HL-60 (cell line): ENCODE data around the gene RENBP.

Experiments used
- DNase-seq, 2 experiments: peaks; one replicate each; pipeline ENCODE4 v3.0.0-alpha.2; 2010 to 2020; ENCODE audit warnings: low read depth in 1 of 2, low spot score in 1 of 2
- H3K27ac ChIP-seq: fragments of 250-450 bp; sonication (Bioruptor Pico); replicated peaks from 2 replicates; pipeline ENCODE4 v1.5.1; 2020; ENCODE audit warnings: mild to moderate bottlenecking, moderate library complexity
- H3K27me3 ChIP-seq: fragments of 250-450 bp; sonication (Bioruptor Pico); 2 replicates; pipeline ENCODE4 v1.5.1; 2021; ENCODE audit warnings: mild to moderate bottlenecking, moderate library complexity; ENCODE audit not compliant: insufficient read depth, poor library complexity, severe bottlenecking
- H3K4me3 ChIP-seq: replicated peaks from 2 replicates; pipeline ENCODE4 v1.5.1; 2011; ENCODE audit warnings: mild to moderate bottlenecking, control low read depth, low read length; ENCODE audit not compliant: insufficient read depth
- GABPA ChIP-seq: IDR thresholded peaks from 2 replicates; pipeline ENCODE4 v1.6.1; 2012; ENCODE audit warnings: low read depth
- POLR2AphosphoS5 ChIP-seq: IDR thresholded peaks from 2 replicates; pipeline ENCODE4 v1.6.1; 2012; ENCODE audit warnings: low read depth
- REST ChIP-seq: IDR thresholded peaks from 2 replicates; pipeline ENCODE4 v1.6.1; 2012; ENCODE audit warnings: low read depth; ENCODE audit not compliant: insufficient replicate concordance
- SPI1 ChIP-seq: IDR thresholded peaks from 2 replicates; pipeline ENCODE4 v1.6.1; 2012; ENCODE audit warnings: low read depth, mild to moderate bottlenecking, borderline replicate concordance
- TF ChIP-seq, protein P1 (sequence below): IDR thresholded peaks from one replicate; pipeline ENCODE4 v1.5.1; 2011; ENCODE audit warnings: low read length, control low read depth, inconsistent platforms; ENCODE audit not compliant: insufficient read depth

Gene RENBP

DNA sequence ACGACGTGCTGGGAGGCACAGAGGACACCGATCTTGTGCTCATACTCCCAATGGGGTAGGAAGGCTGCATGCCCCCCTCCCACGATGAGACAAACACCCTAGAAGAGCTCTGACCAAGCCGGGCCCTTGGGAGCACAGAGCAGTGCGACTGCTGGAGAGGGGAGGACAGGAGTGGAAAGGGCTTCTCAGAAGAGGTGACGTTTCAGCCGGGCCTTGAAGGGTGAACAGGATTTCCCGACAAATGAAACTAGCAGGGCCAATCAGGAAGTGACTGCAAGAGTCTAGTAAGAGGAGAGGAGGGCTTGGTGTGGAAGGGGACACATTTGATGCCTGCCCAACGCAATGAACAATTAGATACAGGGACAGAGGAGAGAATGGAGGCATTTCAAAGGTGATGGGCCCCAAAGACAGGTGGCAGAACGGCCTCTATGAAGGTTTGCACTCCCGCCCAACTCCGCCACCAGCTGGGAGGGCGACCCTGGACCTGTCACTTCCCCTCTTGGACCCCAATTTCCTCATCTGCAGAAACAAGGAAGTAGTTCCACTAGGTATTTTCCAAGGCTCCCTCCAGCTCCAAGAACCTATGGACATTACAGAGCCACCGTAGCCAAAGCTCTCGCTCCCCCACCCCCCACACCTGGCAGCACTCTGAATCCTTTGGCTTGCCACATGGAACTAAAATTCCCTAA lies 23.2 kb upstream of the RENBP start:
- peak overlapping the region; percentile 71 for H3K4me3 ChIP-seq
- H3K27me3 ChIP-seq: no peaks in the 10 kb centered on the region
- DNase-seq: peak in 1 of 2 experiments; percentile 54
- no peak for TF ChIP-seq REST
- peak; percentile 62; the same call in 1 of the 2 replicates for TF ChIP-seq SPI1
- TF ChIP-seq, protein P1, sequence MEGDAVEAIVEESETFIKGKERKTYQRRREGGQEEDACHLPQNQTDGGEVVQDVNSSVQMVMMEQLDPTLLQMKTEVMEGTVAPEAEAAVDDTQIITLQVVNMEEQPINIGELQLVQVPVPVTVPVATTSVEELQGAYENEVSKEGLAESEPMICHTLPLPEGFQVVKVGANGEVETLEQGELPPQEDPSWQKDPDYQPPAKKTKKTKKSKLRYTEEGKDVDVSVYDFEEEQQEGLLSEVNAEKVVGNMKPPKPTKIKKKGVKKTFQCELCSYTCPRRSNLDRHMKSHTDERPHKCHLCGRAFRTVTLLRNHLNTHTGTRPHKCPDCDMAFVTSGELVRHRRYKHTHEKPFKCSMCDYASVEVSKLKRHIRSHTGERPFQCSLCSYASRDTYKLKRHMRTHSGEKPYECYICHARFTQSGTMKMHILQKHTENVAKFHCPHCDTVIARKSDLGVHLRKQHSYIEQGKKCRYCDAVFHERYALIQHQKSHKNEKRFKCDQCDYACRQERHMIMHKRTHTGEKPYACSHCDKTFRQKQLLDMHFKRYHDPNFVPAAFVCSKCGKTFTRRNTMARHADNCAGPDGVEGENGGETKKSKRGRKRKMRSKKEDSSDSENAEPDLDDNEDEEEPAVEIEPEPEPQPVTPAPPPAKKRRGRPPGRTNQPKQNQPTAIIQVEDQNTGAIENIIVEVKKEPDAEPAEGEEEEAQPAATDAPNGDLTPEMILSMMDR: no peak
- no peak; the same call in 1 of the 2 replicates for TF ChIP-seq POLR2AphosphoS5
- TF ChIP-seq GABPA: no peak
- peak overlapping the region; percentile 99 for H3K27ac ChIP-seq

DNA sequence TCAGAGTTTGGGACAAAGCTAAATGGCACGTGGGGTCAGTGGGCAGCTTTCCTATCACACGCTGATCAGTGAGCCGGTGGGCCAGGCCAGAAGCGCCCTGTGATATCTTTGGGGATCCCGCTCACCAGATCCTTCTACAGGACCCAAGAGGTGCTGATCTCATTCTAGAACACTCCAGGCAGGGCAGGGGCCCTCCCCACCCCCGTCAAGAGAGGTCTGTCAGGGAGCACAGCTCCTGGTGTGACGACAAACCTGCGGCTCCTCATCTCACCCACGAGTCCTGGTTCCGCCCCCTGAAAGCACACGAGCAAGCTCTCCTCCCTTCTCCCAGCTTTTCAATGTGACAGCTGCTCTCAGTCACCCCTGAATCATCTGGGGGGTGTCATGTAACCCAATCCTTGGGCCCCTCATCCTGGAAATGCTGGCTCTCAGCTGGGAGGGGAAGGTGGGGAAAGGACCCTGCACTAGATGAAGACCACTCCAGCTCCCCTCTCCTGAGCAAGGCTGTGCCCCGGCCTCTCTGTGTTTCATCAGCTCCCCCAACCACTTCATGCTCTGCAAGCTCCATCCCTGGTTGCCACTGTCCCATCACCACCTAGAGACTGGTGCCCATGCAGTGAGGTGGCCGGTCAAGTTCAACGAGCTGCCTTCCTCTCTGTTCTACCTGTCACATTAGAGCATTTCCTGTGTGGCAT lies 22.5 kb upstream of the RENBP start:
- no peak for TF ChIP-seq POLR2AphosphoS5
- no peak for TF ChIP-seq GABPA
- TF ChIP-seq, protein P1: no peak
- no peak for TF ChIP-seq SPI1
- TF ChIP-seq REST: no peak
- Histone ChIP-seq H3K27ac (peak overlapping the region; percentile 99), H3K27me3 (no peaks in the 10 kb centered on the region), H3K4me3 (peak overlapping the region; percentile 71)
- no peak for DNase-seq

- TF ChIP-seq, protein P1: no peak
- TF ChIP-seq GABPA (no peak), SPI1 (no peak), REST (no peak), POLR2AphosphoS5 (no peak)
- peak overlapping the region; percentile 99 for H3K27ac ChIP-seq
- peak in 1 of 2 experiments; percentile 30 for DNase-seq
- H3K27me3 ChIP-seq: no peaks in the 10 kb centered on the region
- H3K4me3 ChIP-seq: no peak overlapping the region
Measured at GRCh38 chrX:153966283-153966688, 21.8 kb upstream of the RENBP start.
